Spleen (tissue), 13 donors: ENCODE measurements around the gene CNP. TPM values are rescaled to one million over a fixed set of nuclear protein-coding genes. Genes with fewer than 3 reads are reported as not detected.

Experiments used
- DNase-seq: peaks from one replicate; pipeline ENCODE4 v3.0.0-alpha.2; 2020
- H3K27ac ChIP-seq, 8 donors: fragments of 200-600 bp; sonication (generic) in 7 of 8; 1 replicate in 4 of 8; 2 replicates in 4 of 8; pipeline versions ENCODE4 v1.5.0 to v1.8.0; 2016 to 2021; ENCODE audit warnings: inconsistent platforms in 4 of 8, mild to moderate bottlenecking in 4 of 8, moderate library complexity in 1 of 8
- H3K27me3 ChIP-seq, 7 donors: fragments of 200-600 bp; sonication (generic) in 6 of 7; replicated peaks in 1 of 7; 1 replicate in 4 of 7; 2 replicates in 3 of 7; pipeline versions ENCODE4 v1.5.0 to v1.8.0; 2016 to 2021; ENCODE audit warnings: inconsistent platforms in 3 of 7, mild to moderate bottlenecking in 1 of 7
- H3K36me3 ChIP-seq, 6 donors: fragments of 200-600 bp; sonication (generic) in 5 of 6; 1 replicate in 4 of 6; 2 replicates in 2 of 6; pipeline versions ENCODE4 v1.5.0 to v1.8.0; 2016 to 2021; ENCODE audit warnings: inconsistent platforms in 2 of 6
- H3K4me1 ChIP-seq, 6 donors: fragments of 200-600 bp; sonication (generic) in 5 of 6; 1 replicate in 3 of 6; 2 replicates in 3 of 6; pipeline versions ENCODE4 v1.5.0 to v1.8.0; 2016 to 2021; ENCODE audit warnings: inconsistent platforms in 3 of 6
- H3K4me3 ChIP-seq, 8 donors: fragments of 200-600 bp; sonication (generic) in 7 of 8; 1 replicate in 4 of 8; 2 replicates in 4 of 8; pipeline versions ENCODE4 v1.5.0 to v1.8.0; 2016 to 2021; ENCODE audit warnings: inconsistent platforms in 4 of 8, mild to moderate bottlenecking in 4 of 8, moderate library complexity in 2 of 8
- H3K9me3 ChIP-seq, 8 donors: fragments of 200-600 bp; sonication (generic) in 7 of 8; 1 replicate in 4 of 8; 2 replicates in 4 of 8; pipeline versions ENCODE4 v1.5.0 to v1.8.0; 2016 to 2021; ENCODE audit warnings: inconsistent platforms in 4 of 8
- CTCF ChIP-seq, 11 experiments: fragments of 200-600 bp in 7 of 11; fragments of 450-650 bp in 4 of 11; sonication (generic) in 4 of 11; IDR thresholded peaks in 8 of 11; conservative IDR thresholded peaks in 3 of 11; 1 replicate in 7 of 11; 2 replicates in 4 of 11; pipeline versions ENCODE4 v1.4.0 to v1.8.0; 2016 to 2021; ENCODE audit warnings: antibody characterized with exemption in 11 of 11, inconsistent platforms in 4 of 11, mild to moderate bottlenecking in 1 of 11
- POLR2A ChIP-seq, 3 donors: fragments of 450-650 bp; IDR thresholded peaks; one replicate each; pipeline ENCODE4 v1.5.1; 2017; ENCODE audit warnings: antibody characterized with exemption in 3 of 3, mild to moderate bottlenecking in 1 of 3
- POLR2AphosphoS5 ChIP-seq, 3 donors: sonication (generic); formaldehyde crosslinking; IDR thresholded peaks; one replicate each; pipeline ENCODE4 v1.5.1; 2017; ENCODE audit warnings: antibody characterized with exemption in 3 of 3
- WGBS, 5 donors: extraction: QIAGEN DNeasy Blood & Tissue Kit in 3 of 5; methylation state at CpG; one replicate each; pipeline versions ENCODE4 v1.1.5 to v1.1.7; 2013 to 2018; 5-methylcytosine and 5-hydroxymethylcytosine counted together
- intact Hi-C: fragments of 100-400 bp; cut with DNase I; formaldehyde crosslinking; loops from one replicate; pipeline ENCODE4 v1.15.0; 2023; ENCODE audit warnings: low total_unique reads
- long read RNA-seq, 2 donors: transcript quantifications; one replicate each; lab custom pipeline, GENCODE V29; 2026
- polyA plus RNA-seq, 3 donors: library from polyadenylated mRNA; stranded (reverse); fragments of 200-250 nt; gene quantifications; one replicate each; pipeline ENCODE4 v1.2.1, GENCODE V29; 2013
- total RNA-seq, 7 donors: library from RNA; depleted of rRNA in 3 of 7; stranded (reverse); fragments of >200 nt in 3 of 7; fragmentation: NEBNext Ultra II Directional in 4 of 7; extraction: Animal tissue kit (Norgen Biotek cat#: 25700) in 4 of 7; gene quantifications; one replicate each; pipeline versions ENCODE4 v1.1.0 to v1.2.1, GENCODE V29; 2016 to 2021
- donor health status: healthy with polysubstance abuse.
- donor health status: DM: no; HTN: no; CAD: no; lungs with moderate emphysema.
- donor health status: DM: no; HTN: no; CAD: no.
- donor health status: Bipolar disorder and iron deficiency.
- donor health status: healthy.
- donor health status: DM: no; HTN: no; CAD: no.
- donor health status: DM: yes; HTN: yes; CAD: no.

The CNP gene
- 10 to 100 TPM; 29.2 to 49.8 (median 44.2) TPM for total RNA-seq
- polyA plus RNA-seq = 10 to 100 TPM; 22.3 to 41.6 (median 25.9) TPM
- long read RNA-seq, donor 1, full-length matches to known transcripts = 18 of 18 reads
- long read RNA-seq, donor 1, partial matches to known transcripts = 0 of 18 reads
- long read RNA-seq, donor 1, other reads (novel, unspliced or antisense) = 0 of 18 reads
- long read RNA-seq, donor 2, full-length matches to known transcripts = 20 of 65 reads
- long read RNA-seq, donor 2, partial matches to known transcripts = 34 of 65 reads
- long read RNA-seq, donor 2, other reads (novel, unspliced or antisense) = 11 of 65 reads

- 0 to 1% (median 0%) methylated on average over 33 to 71 of the region's 71 CpGs for WGBS, 5 donors
- intact Hi-C loops = loop anchor here (10.0 kb wide), 1 partner anchor 48 kb away; the partner anchor contains the start of gene DNAJC7
- H3K4me1 ChIP-seq = peaks cover 13 to 69% (median 54%) of the 10 kb centered on the region in 6 donors
- DNase-seq = peak; percentile 96
- peak within 1 kb of the TSS; percentile 75 to 95 (median 88) for H3K4me3 ChIP-seq
- H3K36me3 ChIP-seq = peaks cover 0 to 36% (median 12%) of the 10 kb centered on the region in 6 donors
- no peaks in the 10 kb centered on the region for H3K9me3 ChIP-seq
- peak within 1 kb of the TSS; percentile 81 to 93 (median 90) for H3K27ac ChIP-seq
- peak in 2 of 3 donors; percentile 27 to 59 for TF ChIP-seq POLR2A (IDR thresholded peaks at IDR 0.05)
- peak; percentile 90 to 94 (median 93) for TF ChIP-seq POLR2AphosphoS5 (IDR thresholded peaks at IDR 0.05)
- peak in 4 of 11 experiments; percentile 6 to 49 (median 36) for TF ChIP-seq CTCF (IDR thresholded peaks at IDR 0.05 in 8 of 11, conservative IDR thresholded peaks at IDR 0.05 in 3 of 11)
- H3K27me3 ChIP-seq = no peaks in the 10 kb centered on the region
Observed at GRCh38 chr17:41966463-41967140, at the start of gene CNP. Gene CNP, plus strand, starts transcription at chr17:41966795. Its CDS starts 90 bp downstream, at chr17:41966885.

- no peak for DNase-seq
- intact Hi-C loops = no loop called here
- H3K4me1 ChIP-seq = peaks cover 10 to 57% (median 37%) of the 10 kb centered on the region in 6 donors
- H3K27ac ChIP-seq = peak overlapping the region in 3 of 8 donors; percentile 89 to 92 (median 91)
- H3K27me3 ChIP-seq = no peaks in the 10 kb centered on the region
- no peaks in the 10 kb centered on the region for H3K9me3 ChIP-seq
- TF ChIP-seq CTCF (IDR thresholded peaks at IDR 0.05 in 8 of 11, conservative IDR thresholded peaks at IDR 0.05 in 3 of 11) (no peak), POLR2AphosphoS5 (IDR thresholded peaks at IDR 0.05) (no peak), POLR2A (IDR thresholded peaks at IDR 0.05) (no peak)
- WGBS, 5 donors = 67 to 77% (median 69%) methylated on average over 4 of the region's 4 CpGs
- peak overlapping the region in 5 of 8 donors; percentile 79 to 97 (median 93) for H3K4me3 ChIP-seq
- peaks cover 0 to 22% (median 15%) of the 10 kb centered on the region in 6 donors for H3K36me3 ChIP-seq
Observed at GRCh38 chr17:41917192-41917591, 49.4 kb upstream of the CNP start.

- WGBS, 5 donors = 6 to 17% (median 8%) methylated on average over 10 to 26 of the region's 26 CpGs
- DNase-seq = peak; percentile 90
- TF ChIP-seq POLR2A (IDR thresholded peaks at IDR 0.05) (no peak), CTCF (IDR thresholded peaks at IDR 0.05 in 8 of 11, conservative IDR thresholded peaks at IDR 0.05 in 3 of 11) (peak in 1 of 11 experiments; percentile 16), POLR2AphosphoS5 (IDR thresholded peaks at IDR 0.05) (peak in 2 of 3 donors; percentile 48 to 49)
Observed at GRCh38 chr17:41917679-41918313, 48.8 kb upstream of the CNP start.

More at GRCh38 chr17:41917679-41918313, 48.8 kb upstream of the CNP start:
- peaks cover 0 to 16% (median 9%) of the 10 kb centered on the region in 6 donors for H3K36me3 ChIP-seq
- H3K27ac ChIP-seq = peak overlapping the region; percentile 77 to 93 (median 90)
- H3K4me1 ChIP-seq = peaks cover 10 to 57% (median 37%) of the 10 kb centered on the region in 6 donors
- H3K27me3 ChIP-seq = no peaks in the 10 kb centered on the region
- intact Hi-C loops = no loop called here
- peak overlapping the region; percentile 79 to 99 (median 95) for H3K4me3 ChIP-seq
- no peaks in the 10 kb centered on the region for H3K9me3 ChIP-seq
